OCI-LY7 (cell line): ENCODE results near the gene SUV39H1.

ENCODE experiments used
- EZH2phosphoT487 ChIP-seq: fragments of 200-600 bp; sonication (generic); IDR thresholded peaks from 2 replicates; pipeline ENCODE4 v1.6.1; 2018; ENCODE audit warnings: low read depth, borderline replicate concordance, mild to moderate bottlenecking, mixed run types, antibody characterized with exemption, low read length, moderate library complexity, mixed read lengths
- TF ChIP-seq, protein P1 (sequence below): fragments of 200-600 bp; sonication (generic); conservative IDR thresholded peaks from 2 replicates; pipeline ENCODE4 v1.5.1; 2014; ENCODE audit warnings: mild to moderate bottlenecking, antibody characterized with exemption, low read length, moderate library complexity, mixed read lengths

DNA sequence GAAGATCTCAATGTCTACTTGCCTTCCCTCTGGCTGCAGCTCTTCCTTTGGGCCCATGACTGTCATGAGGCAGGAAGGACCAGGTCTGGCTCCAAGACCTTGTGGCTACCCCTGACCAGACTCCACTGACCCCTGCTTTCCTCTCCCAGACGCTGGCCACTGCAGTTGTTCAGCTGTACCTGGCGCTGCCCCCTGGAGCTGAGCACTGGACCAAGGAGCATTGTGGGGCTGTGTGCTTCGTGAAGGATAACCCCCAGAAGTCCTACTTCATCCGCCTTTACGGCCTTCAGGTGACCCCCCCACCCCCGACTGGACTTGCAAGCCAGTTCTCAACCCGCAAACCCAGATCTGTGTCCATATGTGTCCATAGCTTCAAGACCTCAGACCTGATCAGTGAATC, 12.4 kb upstream of the SUV39H1 start:
- TF ChIP-seq EZH2phosphoT487: no peak
- TF ChIP-seq, protein P1, sequence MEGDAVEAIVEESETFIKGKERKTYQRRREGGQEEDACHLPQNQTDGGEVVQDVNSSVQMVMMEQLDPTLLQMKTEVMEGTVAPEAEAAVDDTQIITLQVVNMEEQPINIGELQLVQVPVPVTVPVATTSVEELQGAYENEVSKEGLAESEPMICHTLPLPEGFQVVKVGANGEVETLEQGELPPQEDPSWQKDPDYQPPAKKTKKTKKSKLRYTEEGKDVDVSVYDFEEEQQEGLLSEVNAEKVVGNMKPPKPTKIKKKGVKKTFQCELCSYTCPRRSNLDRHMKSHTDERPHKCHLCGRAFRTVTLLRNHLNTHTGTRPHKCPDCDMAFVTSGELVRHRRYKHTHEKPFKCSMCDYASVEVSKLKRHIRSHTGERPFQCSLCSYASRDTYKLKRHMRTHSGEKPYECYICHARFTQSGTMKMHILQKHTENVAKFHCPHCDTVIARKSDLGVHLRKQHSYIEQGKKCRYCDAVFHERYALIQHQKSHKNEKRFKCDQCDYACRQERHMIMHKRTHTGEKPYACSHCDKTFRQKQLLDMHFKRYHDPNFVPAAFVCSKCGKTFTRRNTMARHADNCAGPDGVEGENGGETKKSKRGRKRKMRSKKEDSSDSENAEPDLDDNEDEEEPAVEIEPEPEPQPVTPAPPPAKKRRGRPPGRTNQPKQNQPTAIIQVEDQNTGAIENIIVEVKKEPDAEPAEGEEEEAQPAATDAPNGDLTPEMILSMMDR: no peak
